GM21381 (cell line): ENCODE results near the gene LDLRAD2.
"Not testable (repeated sequence)": the region's sequence is repeated elsewhere in the genome, so short reads cannot be mapped to it uniquely, and the experiment has no call there.

Experiments
- ATAC-seq: cut with Tn5 transposase; IDR thresholded peaks from one replicate; pipeline ENCODE4 v1.9.1; 2021; ENCODE audit warnings: mild to moderate bottlenecking, moderate library complexity; ENCODE audit not compliant: unreplicated experiment

Gene LDLRAD2

GRCh38 chr1:21823980-21824702, 12.1 kb downstream of the LDLRAD2 start:
- no peak for ATAC-seq

- no peak for ATAC-seq
These were observed 12.9 kb downstream of the LDLRAD2 start for GRCh38 chr1:21824926-21825325.

GRCh38 chr1:21825393-21825792, 13.3 kb downstream of the LDLRAD2 start:
- ATAC-seq = no peak

- ATAC-seq = not testable (repeated sequence)
These were observed 14.6 kb downstream of the LDLRAD2 start for GRCh38 chr1:21826694-21827093.

GRCh38 chr1:21827141-21827679, 15.1 kb downstream of the LDLRAD2 start:
- ATAC-seq = no peak

- no peak for ATAC-seq
These were observed 16.0 kb downstream of the LDLRAD2 start for GRCh38 chr1:21828075-21828474.

- ATAC-seq = no peak
These were observed 16.6 kb downstream of the LDLRAD2 start for GRCh38 chr1:21828506-21829210.

GRCh38 chr1:21829294-21829693, 17.2 kb downstream of the LDLRAD2 start:
- no peak for ATAC-seq

- ATAC-seq = no peak
These were observed 18.9 kb downstream of the LDLRAD2 start for GRCh38 chr1:21830792-21831453.

GRCh38 chr1:21831454-21831970, 19.4 kb downstream of the LDLRAD2 start:
- no peak for ATAC-seq

GRCh38 chr1:21833392-21833976, 21.4 kb downstream of the LDLRAD2 start:
- no peak for ATAC-seq

GRCh38 chr1:21834094-21834493, 22.0 kb downstream of the LDLRAD2 start:
- no peak for ATAC-seq

GRCh38 chr1:21834666-21835065, 22.6 kb downstream of the LDLRAD2 start:
- no peak for ATAC-seq

- no peak for ATAC-seq
These were observed 23.9 kb downstream of the LDLRAD2 start for GRCh38 chr1:21836010-21836409.

- no peak for ATAC-seq
These were observed 24.7 kb downstream of the LDLRAD2 start for GRCh38 chr1:21836729-21837128.

GRCh38 chr1:21837476-21837875, 25.4 kb downstream of the LDLRAD2 start:
- ATAC-seq = no peak

GRCh38 chr1:21838359-21839157, 26.5 kb downstream of the LDLRAD2 start:
- no peak for ATAC-seq

- no peak for ATAC-seq
These were observed 27.4 kb downstream of the LDLRAD2 start for GRCh38 chr1:21839337-21840037.

- ATAC-seq = no peak
These were observed 28.9 kb downstream of the LDLRAD2 start for GRCh38 chr1:21840981-21841380.
